HG02852 (cell line): ENCODE data around the gene TMEM231.
A peak's percentile ranks its signal among the peaks of the same experiment; 100 is the strongest.
"Not testable (repeated sequence)": the region's sequence is repeated elsewhere in the genome, so short reads cannot be mapped to it uniquely, and the experiment has no call there.

Experiments
- ATAC-seq: cut with Tn5 transposase; IDR thresholded peaks from one replicate; pipeline ENCODE4 v1.9.1; 2021; ENCODE audit warnings: mild to moderate bottlenecking, moderate library complexity; ENCODE audit not compliant: unreplicated experiment

The TMEM231 gene

DNA sequence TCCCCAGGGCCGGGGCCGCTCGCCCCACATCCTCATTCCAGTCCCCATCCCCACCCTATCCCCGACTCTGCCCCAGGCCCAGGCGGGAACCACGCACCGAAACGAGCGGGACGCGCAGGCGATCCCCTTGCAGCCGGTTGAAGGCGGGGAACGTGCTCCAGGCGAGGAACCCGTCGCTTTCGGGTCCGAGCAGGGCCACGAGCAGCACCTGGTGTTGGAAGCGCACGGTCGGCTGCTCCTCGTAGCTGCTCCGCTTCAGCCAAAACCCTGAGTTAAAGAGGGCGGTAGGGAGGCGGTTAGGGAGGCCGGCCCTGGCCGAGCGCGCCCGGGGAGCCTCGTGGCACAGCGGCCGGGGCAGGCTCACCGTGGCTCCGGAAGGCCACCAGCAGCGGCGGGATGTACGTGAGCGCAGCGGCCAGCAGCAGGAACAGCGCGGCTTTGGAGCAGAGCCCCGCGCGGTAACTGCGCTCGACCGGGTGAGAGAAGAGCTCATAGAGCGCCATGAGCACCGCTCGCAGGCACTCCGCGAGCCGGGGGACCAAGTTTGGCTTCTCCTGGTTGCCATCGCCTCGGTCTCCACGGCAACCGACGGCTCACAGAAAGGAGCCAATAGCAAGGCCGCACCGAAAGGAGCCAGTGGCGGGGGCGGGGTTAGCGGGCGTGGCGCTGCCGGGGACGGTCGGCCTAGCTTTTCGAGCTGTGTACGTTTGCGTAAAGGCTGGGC is at the start of gene TMEM231:
Gene TMEM231, minus strand, starts transcription at position 546 of the 724 bp plus-strand sequence. Its CDS starts 43 bp downstream, at position 503.
- ATAC-seq = peak; percentile 95

DNA sequence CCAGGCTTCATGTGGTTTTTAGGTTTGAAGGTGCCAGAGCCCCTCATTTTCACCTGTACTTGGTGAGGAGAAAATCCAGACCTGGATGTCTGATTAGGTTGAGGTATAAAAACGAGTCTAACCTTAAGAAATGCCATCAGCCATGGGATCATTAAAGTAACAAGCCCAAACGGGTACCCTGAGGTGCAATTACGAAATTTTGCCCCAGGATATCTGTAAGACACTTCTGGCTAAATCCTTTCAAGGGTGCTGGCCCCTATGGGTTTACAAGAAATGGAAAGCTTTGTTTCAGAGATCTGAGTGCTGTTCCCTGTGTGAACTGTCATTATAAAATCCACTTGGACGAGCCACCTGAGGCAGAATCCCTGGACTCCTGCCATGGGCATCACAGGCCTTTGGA is 47.2 kb upstream of the TMEM231 start:
- ATAC-seq = no peak

- ATAC-seq = no peak
Measured at GRCh38 chr16:75599452-75600277, 43.6 kb upstream of the TMEM231 start.

DNA sequence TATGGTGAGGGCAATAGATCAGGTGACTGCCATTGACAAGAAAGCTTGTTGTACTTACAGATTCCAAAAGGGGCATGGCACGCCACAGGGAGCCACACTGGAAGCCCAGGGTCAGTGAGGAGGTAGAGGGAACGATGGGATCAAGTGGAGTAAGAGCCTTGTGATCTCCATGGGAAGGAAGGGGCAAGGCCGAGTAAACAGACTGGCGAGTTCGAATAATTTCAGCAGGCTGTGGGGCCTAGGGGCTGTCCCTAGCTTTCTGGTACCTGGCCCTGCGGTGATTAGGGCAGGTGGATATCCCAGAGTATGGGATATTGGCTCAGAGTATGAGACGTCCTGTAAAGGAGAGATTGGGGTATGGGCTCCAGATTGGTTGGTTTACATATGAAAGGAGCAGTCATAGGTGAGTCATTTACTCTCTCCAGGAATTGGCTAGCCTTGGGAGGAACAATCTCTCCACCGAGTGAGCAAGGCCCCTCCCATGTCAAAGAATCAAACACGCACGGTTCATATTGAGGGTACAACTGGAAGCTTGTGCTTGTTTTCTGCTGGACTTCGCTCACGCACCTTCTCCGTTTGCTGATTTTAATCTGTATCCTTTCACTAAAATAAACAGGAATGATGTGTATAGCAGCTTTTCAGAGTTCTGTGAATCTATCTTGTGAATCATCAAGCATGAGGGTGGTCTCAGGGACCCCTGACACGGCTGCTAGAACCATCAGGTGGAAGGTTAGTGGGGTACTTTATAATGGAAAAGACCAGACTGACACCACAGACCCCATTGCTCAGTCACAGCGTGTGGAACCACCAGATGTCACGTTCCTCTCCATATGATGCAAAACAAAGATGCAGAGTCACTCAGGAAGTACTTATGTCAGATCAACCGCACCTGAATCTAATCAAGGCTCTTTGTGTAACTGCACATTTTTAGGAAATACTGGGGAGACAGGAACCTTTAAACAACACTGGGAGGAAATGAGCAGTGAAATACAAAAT is 38.1 kb upstream of the TMEM231 start:
- no peak for ATAC-seq

DNA sequence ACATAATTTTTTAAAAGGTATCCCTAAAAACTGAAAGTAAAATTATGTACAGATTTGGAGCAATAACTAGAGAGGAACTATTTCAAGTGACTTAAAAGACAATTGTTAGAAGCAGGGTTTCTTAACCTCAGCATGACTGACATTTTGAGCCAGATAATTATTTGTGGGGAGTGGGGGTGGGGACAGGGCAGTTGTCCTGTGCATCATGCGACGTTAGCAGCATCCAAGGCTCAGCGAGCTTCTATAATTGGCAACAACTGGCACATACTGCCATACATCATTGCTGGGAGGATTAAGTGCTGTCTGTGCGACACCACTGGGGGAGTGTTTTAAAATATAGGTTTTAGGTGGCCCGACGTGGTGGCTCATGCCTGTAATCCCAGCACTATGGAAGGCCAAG is 37.3 kb upstream of the TMEM231 start:
- ATAC-seq = no peak

DNA sequence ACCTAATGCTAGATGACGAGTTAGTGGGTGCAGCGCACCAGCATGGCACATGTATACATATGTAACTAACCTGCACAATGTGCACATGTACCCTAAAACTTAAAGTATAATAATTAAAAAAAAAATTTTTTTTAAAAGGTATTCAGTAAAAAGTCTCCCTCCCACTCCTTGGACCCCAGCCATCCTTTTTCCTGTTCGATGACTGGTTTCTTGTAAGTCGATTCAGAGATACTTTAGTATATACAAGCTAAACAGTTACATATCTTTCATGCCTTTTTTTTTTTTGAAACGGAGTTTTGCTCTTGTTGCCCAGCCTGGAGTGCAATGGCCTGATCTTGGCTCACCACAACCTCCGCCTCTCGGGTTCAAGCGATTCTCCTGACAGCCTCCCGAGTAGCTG is 35.9 kb upstream of the TMEM231 start:
- not testable (repeated sequence) for ATAC-seq

DNA sequence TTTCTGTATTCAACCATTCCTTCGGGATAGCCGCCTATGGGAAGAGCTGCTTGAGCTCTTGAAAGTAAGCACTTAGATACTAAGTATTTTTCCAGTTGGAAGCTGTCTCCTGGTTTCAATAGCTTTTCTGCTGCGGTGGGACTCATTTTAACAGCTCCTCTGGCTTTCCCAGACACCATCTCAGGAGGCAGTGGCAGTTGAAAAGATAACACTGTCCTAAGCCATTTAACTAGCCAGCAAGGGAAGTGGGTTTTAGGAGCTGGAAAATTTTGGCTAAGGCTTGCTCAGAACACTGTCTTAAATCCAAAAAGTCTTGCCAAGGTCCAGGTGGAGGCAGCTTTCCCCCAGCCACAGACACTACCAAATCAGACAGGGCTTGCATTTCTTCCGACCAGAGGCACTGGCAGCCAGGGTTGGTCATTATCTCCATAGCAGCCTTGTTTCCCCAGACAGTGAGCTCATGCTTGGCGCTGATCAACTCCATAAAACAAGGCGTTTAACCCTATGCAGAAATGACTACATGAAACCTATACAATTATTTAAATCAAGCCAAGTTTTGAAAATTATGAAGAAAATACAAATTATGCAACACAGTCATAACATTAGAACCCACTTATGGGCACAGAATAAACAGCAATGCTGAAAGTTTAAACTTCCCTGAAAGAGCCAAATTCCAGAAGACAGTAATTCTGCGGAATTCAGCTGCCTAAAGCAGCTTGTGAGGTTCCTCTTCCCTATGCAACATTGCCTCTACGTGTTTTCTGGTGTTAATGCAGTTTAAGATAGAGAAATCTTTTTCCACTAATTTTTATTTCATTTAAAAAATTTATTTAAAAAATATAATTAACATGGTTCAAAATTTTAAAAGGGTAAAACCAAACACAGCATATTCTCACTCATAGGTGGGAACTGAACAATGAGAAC is 35.1 kb upstream of the TMEM231 start:
- no peak for ATAC-seq

GRCh38 chr16:75589306-75589705 is 33.3 kb upstream of the TMEM231 start:
- no peak for ATAC-seq

DNA sequence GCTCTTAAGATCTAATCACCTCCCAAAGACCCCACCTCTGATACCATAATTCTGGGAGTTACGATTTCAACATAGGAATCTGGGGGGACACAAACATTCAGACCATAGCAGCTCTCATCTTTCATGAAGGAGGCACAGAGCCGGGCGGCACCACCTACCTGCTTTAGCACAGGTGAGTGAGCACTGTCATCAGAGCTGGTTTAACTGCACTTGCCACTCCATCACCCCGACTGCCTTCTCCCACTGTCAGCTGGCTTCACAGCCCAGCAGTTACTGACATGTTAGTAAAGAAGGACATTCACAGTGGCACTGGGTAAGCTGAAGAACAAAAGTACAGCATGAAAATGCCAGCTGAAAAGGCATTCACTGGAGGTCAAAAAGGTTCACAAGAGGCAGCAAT is 32.7 kb upstream of the TMEM231 start:
- ATAC-seq = no peak

GRCh38 chr16:75584108-75584507 is 28.1 kb upstream of the TMEM231 start:
- peak; percentile 63 for ATAC-seq

DNA sequence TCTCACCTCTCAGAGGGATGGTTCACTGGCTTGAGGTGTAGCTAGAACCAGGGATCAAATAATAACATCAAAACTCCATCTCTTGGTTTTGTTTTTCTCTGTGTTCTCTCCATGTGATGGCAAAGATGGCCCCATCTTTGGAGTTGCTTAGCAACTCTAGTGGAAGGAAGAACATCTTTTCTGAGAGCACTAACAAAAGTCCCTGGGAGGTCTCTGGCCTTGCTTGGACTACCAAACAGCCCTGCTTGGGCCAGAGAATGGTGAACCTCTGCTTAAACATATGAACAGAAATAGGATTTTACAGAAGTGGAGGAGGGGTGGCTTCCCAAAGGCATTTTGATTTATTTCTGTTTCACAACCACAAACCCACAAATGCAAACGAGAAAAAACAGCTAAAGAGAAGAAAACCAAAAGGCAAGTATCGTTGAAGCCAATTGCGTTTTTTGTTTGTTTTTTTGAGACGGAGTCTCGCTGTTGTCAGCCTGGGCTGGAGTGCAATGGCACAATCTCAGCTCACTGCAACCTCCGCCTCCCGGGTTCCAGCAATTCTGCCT is 23.3 kb upstream of the TMEM231 start:
- ATAC-seq = no peak

- no peak for ATAC-seq
Measured at GRCh38 chr16:75578725-75579124, 22.7 kb upstream of the TMEM231 start.

GRCh38 chr16:75578212-75578611 is 22.2 kb upstream of the TMEM231 start:
- ATAC-seq = no peak

DNA sequence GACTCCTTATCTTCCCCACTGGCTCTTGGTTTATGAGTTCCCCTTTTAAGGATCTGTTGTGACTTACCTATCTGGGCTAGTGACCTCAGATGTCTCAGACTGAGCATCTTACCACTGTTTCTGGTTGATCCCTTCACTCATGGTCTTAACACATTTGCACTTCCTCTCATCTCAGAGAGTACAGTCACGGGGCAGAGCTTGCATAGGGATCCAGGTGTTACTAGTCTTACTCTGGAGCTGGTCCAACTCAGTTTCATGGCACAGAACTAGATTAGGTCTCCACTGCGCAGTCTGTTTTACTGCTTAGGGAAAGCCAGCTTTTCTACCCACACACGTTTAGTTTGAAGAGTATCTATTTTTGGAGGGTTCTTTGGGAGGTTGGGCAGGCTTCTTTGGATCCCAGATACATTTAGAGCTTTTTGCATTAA is 20.3 kb upstream of the TMEM231 start:
- ATAC-seq = peak; percentile 67

- ATAC-seq = peak; percentile 3
Measured at GRCh38 chr16:75575958-75576357, 19.9 kb upstream of the TMEM231 start.

DNA sequence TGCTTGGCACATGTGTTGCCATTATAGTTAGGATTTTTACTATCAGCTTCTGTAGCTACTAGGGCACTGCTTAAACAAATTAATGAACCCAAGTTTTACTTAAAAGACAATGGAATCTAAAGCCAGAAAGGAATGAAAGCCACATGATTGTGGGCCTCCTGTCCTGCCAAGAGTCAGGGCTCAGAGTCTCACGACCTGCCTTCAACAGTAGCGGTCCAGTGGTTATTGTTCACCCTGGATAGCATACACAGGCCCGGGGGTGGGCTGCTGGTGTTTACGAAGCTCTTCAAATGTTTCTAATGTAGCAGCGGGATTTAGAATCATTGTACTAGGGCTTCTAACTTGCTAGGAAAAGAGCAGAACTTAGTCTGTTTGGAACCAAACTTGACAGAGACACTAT is 17.9 kb upstream of the TMEM231 start:
- no peak for ATAC-seq

DNA sequence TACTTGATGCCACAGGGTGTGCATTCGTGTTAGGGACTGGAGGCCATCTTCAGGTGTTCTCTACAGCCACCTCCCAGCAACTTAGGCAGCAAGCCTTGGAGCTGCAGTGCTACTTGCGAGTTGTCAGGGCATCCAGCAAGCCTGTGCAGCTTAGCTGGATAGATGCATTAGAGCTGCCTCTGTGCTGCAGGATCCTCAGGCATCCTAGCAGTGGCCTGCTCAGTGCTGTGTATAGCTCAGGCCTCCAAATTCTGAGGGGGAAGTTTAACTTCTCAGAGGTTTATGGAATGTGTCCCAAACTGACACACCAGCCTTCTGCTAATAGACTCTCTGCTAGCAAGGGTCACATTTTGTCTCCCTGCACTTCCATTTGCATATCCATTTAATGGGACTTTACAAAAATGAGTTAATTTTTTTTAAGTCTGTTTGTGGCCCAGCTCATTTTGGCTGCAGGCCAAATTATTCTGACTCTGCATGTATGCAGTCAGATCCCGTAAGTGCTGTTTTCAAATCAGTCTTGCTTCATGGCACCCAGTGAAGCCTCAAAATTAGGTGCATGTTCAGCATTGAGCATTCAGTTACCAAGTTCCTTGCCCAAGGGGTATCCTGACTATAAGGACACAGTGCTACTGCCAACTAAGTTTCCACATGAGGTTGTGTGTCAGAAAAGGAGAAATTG is 17.0 kb upstream of the TMEM231 start:
- no peak for ATAC-seq

DNA sequence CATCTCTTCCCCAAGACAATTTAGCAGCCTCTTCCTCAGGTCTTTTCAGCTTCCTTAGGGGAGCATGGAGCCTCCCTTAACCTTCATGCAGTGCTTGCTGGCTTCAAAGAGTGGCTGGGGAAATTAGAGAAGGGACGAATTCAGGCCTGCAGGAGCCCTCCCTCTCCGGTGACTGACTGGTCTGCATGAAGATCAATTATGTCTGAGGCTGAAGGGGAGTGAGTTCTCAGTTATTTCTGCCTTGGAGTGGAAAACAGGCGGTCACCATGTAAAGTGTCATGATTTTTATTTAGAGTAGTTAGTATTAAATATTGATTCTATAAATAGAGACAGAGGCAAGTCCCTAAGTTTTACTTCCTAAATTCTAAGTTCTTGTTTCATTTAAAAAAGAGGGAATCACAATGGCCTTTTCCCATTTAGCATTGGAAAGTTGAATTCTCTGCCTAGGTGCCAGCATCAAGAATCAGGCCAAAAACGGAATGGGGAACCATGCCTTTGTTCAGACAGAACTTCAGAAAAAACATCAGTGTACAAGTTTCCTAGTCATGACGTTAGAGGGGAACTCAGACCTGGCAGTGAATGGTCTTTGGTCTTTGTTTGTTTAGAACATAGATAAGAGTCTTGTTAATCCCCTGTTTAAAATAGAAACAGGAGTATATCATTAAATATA is 14.5 kb upstream of the TMEM231 start:
- no peak for ATAC-seq
